GM10847 (cell line): Measurements from ENCODE around the gene TTC19.

Experiments
- POLR2A ChIP-seq: IDR thresholded peaks from 2 replicates; pipeline ENCODE4 v1.6.1; 2011; ENCODE audit not compliant: insufficient read length; ENCODE audit errors: extremely low read depth

Gene TTC19

GRCh38 chr17:15969463-15969862, 30.2 kb upstream of the TTC19 start:
- no peak for TF ChIP-seq POLR2A

DNA sequence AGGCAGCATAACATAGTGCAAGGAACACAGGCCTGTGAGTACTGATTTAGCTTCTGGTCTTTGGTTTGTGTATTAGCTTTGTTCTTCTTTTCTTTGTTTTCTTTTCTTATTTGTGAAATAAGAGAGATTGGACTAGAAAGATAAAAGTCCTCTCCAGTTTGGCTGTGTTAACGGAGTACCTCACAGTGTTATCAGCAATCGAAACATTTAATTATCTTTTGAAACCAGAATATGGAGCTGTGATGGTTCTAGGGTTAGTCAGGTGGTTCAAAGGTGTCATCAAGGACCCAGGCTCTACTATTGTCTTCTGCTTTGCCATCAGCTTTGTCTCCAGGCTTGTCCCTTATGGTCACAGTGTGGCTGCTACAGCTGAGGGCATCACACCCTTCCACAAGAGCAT, 29.1 kb upstream of the TTC19 start:
- TF ChIP-seq POLR2A = no peak

DNA sequence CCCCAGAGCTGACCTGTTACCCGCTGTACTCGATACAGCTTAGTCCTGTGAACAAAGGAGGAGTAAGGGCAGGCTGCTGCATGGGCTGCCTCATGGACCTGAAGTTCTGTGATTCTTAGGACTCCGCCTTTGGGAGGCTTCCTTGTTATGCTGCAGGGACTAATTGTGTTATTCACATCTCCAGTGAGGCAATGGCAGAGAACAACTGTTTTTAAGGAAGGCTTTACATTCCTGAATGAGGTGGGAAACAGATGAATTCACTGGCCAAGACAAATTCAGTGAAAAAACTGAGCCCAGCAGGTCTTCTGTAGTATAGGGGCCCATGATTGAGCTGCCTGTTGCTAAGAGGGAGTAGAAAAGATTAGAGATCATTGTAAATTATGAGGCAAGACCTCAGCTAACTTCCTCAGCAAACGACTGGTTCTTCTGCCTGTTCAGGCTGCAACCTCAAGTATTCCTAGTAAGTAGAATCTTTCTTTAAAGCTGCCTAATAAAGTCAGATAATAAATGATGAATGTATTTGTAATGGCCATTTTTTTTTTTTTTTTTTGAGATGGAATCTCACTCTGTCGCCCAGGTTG, 28.4 kb upstream of the TTC19 start:
- no peak for TF ChIP-seq POLR2A

- TF ChIP-seq POLR2A = no peak
Measured at GRCh38 chr17:15971882-15972281, 27.7 kb upstream of the TTC19 start.

GRCh38 chr17:15972497-15972951, 27.1 kb upstream of the TTC19 start:
- TF ChIP-seq POLR2A = no peak

- no peak for TF ChIP-seq POLR2A
Measured at GRCh38 chr17:15973016-15973415, 26.6 kb upstream of the TTC19 start.

GRCh38 chr17:15973834-15974233, 25.8 kb upstream of the TTC19 start:
- no peak for TF ChIP-seq POLR2A

- no peak for TF ChIP-seq POLR2A
Measured at GRCh38 chr17:15977894-15978293, 21.7 kb upstream of the TTC19 start.

DNA sequence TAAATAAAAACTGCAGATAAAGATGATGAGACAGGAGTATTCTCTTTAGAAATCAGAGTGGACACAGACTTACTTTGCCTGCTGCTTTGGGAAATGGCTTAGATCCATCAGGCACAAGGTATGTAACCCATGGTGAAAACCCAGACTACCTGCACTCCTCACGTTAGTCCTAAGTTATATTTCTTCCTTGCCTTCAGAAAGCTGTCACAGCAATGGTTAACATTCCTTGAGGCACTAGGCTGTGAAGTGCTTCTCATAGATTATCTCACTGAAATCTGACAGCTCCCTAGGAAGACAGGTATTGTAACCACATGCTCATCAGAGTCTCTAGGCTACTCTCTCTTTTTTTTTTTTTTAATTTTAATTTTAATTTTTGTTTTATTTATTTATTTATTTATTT, 21.0 kb upstream of the TTC19 start:
- TF ChIP-seq POLR2A = no peak

GRCh38 chr17:15981208-15981607, 18.4 kb upstream of the TTC19 start:
- TF ChIP-seq POLR2A = no peak

- TF ChIP-seq POLR2A = no peak
Measured at GRCh38 chr17:15981646-15982580, 17.7 kb upstream of the TTC19 start.

DNA sequence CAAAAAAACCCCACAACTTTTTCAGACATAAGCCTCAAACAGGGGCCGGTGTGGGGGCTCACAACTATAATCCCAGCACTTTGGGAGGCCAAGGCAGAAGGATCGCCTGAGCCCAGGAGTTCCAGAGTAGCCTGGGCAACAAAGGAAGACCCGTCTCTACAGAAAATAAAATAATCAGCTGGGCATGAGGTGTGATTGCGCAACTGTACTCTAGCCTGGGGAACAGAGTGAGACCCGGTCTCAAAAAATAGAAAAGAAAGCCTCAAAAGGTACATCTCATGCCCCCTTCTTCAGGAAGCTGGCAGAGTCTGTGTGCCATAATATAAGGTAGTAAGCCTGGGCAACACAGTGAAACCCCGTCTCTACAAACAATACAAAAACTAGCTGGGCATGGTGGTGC, 3.3 kb upstream of the TTC19 start:
- TF ChIP-seq POLR2A = no peak

DNA sequence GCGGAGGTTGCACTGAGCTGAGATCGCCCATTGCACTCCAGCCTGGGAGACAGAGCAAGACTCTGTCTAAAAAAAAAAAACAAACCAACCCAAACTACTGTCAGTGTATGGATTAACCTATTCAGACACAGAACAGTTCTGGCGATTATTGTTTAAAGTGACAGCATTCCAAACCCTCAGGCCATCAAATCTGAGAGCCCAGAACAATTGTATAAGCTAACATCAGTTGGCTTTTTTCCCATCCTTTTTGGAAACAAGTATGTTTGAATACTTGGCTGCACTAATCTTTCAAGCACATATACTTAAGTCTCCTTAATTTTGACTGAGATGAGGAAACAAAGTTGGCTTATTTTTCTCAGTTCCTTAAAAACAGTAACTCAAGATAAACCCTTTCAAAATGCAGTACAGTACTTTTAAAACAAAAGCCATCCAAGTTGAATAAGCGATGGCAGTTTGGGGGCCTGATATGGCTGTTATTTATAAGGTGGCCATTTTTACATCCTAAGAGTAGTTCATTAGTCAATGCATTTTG, 1.5 kb upstream of the TTC19 start:
- no peak for TF ChIP-seq POLR2A

- TF ChIP-seq POLR2A = no peak
Measured at GRCh38 chr17:15999974-16000827, 577 bp downstream of the TTC19 start.

GRCh38 chr17:16001226-16001897, 1.7 kb downstream of the TTC19 start:
- no peak for TF ChIP-seq POLR2A
